Measurements from ENCODE around the gene AREG.

The AREG gene

DNA sequence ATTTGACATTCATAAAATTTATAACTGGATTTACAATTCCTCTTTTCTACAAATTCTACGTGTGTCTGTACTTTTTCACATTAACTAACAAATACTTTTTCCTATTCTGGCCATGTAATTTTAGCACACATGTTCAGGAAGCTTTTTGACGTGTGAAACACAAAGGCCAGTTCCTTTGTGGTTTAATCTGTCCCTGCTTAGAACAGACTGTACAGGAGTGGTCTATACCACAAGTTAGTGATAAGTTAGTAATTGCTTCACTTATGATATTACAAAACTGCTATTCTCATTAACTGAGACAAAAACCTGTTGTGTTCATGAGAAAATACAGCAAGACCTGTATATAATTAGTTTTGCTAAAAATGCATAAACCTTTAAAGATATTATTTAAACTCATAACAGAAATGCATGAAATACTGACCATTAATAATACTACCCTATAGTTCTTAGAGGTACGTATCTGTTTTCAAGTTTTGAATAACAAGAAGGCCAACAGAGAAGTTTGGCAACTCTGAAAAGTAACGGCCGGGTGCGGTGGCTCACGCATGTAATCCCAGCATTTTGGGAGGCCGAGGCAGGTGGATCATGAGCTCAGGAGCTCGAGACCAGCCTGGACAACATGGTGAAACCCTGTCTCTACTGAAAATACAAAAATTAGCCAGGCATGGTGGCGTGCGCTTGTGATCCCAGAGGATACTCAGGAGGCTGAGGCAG lies 13.7 kb upstream of the AREG start:
- DNase-seq (ENCODE audit: low read depth): no peak

DNA sequence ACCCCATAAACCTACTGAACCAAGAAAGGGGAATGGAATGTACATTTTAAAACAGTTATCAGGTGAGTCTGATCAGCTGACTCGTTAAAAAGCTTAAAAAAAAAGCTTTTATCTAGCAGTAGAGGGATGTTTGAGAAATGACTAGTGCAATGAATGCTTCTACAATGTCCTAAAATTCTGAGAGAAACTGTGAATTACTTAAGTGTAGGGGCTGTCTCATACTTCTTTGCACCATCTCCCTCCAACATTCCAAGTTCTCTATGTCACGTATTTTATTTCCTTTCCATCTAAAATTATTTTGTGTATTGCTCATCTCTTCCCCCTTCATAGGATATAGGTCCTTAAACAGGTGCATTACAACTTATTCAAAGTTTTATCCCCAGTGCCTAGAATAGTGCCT lies 11.9 kb upstream of the AREG start:
- no peak for DNase-seq (ENCODE audit: low read depth)

DNA sequence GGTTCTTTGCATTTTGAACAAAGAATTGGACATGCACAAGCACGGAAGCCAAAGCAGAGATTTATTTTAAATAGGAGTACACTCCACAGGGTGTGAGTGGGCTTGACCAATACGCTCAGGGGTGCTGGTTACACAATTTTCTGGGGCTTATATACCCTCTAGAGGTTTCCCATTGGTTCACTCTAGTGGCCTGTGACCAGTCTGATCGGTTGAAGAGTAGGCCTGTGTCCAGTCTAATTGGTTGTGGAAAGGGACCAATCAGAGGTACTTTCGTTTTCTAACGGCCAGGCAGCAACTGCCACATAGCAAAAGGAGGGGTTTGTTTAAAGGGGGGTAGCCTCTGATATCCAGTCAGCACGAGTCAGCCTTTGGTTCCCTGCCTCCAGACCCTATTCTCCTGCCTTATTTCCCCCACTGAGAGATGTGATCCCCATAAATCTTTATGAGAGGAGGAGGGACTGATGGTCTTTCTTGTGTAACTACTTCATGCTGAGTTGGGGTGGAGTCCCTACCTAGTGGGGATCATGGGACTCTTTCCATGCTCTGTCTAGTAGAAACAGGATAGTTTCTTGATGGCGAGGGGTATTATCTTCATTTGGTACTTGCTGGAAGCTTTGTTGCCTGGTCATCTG lies 11.3 kb upstream of the AREG start:
- no peak for DNase-seq (ENCODE audit: low read depth)

DNA sequence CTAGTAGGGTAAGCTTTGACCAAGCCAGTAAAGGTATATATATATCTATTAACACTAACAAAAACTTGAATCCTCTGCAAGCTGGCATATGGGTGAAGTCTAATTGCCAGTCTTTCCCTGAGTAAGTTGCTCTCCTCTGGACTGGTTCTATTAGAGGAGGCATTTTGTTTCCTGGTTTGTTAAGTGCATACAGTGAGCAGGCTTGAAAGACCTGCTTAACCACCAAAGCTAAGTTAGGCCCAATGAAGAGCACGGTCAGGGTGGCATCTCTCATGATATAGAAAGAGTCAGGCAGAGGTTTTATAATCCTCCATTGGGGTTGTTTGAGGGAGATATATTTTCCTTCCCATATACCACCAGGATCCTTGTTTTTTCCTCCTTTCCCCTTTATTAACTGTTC lies 9.6 kb upstream of the AREG start:
- no peak for DNase-seq (ENCODE audit: low read depth)

DNA sequence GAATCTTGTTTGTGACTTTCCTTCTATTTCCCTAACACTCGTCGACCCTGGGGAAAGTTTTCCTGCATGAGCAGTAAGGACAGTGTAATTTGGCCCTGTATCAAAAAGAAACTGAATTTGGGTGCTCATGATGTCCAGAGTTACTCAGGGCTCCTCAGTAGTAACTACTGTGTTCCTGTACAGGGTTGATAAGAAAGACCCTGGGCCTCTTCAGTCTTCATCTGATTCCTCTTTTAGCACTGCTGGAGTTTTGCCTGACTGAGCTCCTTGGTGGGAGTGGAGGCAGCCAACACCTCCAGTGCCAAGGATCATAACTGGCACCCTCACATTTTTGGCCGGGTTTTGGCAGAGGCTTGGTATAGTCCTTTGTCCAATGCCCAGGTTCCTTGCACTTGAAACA lies 7.1 kb upstream of the AREG start:
- DNase-seq (ENCODE audit: low read depth): no peak

DNA sequence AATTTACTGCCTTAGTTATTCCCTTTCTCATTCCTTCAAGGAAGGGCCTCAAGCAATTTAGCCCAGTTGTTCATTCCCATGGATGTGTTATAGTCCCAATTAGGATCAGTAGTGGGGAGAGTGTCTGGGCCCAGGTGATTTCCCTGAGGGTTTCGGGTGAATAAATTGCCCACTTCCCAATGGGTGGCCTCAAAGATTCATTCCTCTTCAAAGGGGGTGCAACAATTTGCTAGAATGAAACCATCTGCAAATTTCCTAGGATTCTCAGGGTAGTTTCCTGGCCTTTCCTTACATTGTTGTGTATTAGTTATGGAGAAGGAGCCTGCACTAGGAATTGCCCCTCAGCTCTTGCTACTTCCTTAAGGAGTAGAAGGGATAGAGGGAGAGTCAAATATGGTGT lies 6.3 kb upstream of the AREG start:
- no peak for DNase-seq (ENCODE audit: low read depth)

DNA sequence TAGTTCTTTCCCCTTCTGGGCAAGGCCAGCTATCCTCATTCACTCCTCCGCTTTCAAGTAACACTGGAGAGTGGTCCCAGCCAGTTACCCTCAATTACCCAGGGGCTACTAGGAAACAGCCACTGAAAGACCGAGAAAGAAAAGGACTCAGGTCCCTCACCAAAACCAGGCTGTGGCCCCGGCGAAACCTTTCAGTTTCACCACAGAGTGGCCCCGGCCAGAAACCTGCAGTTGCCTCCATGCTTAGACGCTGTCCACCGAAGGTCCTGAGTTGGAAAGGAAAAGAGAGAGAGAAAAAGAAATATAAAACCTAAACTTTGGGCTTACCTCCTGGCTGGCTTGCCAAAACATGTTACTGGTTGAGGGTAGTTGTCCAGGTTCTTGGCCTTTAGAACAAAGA lies 5.0 kb upstream of the AREG start:
- no peak for DNase-seq (ENCODE audit: low read depth)

DNA sequence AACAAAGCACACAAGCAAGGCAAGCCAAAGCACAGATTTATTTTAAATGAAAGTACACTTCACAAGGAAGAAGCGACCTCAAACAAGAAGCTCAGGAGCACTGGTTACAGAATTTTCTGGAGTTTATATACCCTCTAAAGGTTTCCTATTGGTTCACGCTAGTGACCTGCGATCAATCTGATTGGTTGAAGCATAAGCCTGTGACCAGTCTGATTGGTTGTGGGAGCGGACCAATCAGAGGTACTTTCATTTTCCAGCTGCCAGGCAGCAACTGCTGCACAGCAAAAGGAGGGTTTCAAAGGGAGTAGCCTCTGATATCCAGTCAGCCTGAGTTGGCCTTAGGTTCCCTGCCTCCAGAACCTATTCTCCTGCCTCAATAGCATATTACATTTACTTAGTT lies 4.6 kb upstream of the AREG start:
- DNase-seq (ENCODE audit: low read depth): no peak

DNA sequence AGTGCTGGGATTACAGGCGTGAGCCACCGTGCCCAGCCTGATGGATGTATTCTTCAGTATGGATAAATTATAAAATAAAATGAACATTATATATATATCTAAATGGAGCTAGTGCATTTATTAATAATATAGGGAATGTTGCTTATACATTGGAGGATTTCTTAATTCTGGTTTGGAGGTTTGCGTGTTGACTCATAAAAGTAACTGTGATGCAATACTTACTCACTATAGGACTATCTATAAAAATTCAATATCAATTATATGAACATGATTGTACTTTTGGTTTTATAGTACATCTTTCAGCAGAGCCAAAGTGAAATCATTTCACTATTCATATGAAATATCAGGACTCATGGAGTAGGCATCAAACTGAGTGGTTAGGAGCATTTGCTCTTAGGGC lies 3.2 kb upstream of the AREG start:
- no peak for DNase-seq (ENCODE audit: low read depth)

DNA sequence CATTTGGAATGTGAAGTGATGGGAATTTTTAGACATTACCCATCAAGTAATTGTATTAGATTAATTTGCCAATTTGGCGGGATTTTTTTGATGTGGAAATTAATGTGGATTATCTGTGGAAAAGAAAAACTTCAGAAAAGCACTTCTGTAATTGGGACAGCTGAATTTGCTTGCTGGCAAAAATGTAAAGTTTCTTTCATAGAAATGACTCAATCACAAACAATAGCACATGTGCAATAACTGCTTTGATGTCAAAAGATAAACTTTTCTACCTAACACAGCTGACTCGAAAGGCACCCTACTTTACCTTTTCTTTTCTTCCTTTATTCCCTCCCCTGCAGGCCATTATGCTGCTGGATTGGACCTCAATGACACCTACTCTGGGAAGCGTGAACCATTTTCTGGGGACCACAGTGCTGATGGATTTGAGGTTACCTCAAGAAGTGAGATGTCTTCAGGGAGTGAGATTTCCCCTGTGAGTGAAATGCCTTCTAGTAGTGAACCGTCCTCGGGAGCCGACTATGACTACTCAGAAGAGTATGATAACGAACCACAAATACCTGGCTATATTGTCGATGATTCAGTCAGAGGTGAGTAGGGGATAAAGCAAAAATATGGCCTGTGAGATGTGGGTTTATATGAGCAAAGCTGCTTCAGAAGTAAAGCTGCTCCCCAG lies 1.4 kb downstream of the AREG start:
- no peak for DNase-seq (ENCODE audit: low read depth)

DNA sequence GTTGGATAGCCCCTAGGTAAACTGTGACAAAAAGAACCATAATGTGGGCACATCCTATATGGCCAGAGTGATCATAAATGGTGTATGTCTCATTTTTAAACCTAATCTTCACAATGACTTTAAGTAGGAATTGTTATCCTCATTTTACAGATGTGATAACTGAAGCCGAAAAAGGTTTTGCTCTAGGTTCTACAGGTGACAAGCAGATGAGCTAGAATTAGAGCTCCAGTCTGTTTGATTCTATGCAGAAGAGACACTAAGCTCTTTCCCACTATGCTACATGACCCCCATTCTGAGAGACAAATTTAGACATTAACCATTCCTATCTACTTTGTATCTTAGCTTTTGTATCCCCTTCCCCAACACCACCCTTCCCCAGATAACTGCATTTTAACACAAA lies 2.0 kb downstream of the AREG start:
- DNase-seq (ENCODE audit: low read depth): no peak

DNA sequence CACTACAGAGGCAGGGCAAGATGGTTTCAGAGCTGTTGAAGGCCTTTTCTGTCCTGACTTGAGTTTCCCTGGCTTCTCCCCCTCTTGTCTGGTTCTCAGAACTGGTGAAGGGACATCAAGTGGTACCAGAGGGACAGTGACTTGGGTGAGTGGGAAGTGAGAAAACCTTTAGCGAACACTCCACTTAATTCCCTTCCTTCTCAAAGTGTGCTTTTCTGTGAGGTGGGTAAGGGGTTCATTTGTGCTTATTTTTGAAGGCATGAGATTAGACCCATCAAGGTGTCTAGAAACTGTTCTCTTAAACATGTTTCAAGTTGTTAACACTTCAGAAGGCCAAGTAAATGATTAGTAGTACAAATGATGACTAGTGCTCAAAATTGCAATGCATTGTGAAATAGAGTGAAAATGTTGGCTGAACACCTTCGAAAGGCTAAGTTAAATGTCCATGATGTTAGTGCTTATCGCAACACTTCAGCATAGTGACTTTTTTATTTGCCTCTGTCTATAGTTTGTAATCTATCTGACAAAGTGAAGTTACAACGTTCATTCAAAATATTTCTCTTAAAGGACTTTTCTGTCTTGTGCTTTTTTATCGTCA lies 2.8 kb downstream of the AREG start:
- DNase-seq (ENCODE audit: low read depth): no peak

DNA sequence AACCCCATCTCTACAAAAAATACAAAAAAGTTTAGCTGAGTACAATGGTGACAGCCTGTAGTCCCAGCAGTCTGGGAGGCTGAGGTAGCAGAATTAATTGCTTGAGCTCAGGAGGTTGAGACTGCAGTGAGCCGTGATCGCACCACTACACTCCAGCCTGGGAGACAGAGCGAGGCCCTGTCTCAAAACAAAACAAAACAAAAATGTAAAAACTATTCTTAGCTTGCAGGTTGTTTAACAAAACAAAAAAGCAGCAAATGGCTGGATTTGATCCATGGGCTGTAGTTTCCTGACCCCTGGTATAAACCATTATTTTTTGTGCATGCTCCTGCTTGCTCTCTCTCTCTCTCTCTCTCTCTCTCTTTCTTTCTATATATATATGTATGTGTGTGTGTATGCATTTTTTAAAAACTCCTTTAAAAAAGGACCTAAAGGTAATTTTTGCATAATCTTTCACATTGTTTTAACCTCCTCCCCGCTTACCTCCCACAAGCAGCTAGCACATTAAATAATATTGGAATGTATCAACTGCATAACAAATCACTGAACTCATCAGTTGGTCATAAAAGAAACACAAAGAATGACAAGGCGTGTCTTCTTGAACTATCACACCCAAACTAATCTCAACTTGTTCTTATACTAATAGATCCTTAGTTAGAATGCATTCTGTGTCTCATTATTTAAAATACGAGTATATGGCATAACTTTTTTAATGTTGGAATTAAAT lies 4.8 kb downstream of the AREG start:
- DNase-seq (ENCODE audit: low read depth): no peak

DNA sequence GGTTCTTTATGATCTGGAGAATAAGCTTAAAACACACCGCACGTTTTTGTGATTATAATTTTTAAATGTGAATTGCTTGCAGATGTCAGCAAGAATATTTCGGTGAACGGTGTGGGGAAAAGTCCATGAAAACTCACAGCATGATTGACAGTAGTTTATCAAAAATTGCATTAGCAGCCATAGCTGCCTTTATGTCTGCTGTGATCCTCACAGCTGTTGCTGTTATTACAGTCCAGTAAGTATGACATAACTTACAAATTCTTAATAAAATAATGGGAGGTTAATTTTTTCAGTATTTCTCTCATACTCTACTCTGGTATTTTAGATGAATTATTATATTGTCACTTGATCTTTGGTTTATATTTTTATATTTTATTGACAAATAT lies 5.4 kb downstream of the AREG start:
- no peak for DNase-seq (ENCODE audit: low read depth)

DNA sequence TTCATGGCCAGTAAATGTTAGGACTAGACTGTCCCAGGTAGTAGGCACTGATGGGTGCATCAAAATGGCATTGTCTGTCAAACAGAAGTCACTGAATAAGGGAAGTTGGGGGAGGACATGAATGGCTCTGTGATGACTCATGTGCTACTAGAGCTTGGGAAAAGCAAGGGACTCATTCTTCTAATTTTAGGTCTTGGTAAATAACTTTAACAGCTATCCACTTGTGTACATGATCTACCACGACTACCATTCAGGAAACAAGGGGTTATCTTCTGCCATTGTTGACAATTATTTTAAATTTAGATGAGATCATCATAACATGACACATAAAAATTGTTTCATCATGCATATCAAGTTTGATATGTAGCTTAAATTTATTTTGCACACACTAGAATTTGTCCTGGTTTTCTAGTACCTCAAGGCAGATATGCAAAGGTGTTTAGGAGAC lies 6.3 kb downstream of the AREG start:
- peak; percentile 34 for DNase-seq (ENCODE audit: low read depth)

DNA sequence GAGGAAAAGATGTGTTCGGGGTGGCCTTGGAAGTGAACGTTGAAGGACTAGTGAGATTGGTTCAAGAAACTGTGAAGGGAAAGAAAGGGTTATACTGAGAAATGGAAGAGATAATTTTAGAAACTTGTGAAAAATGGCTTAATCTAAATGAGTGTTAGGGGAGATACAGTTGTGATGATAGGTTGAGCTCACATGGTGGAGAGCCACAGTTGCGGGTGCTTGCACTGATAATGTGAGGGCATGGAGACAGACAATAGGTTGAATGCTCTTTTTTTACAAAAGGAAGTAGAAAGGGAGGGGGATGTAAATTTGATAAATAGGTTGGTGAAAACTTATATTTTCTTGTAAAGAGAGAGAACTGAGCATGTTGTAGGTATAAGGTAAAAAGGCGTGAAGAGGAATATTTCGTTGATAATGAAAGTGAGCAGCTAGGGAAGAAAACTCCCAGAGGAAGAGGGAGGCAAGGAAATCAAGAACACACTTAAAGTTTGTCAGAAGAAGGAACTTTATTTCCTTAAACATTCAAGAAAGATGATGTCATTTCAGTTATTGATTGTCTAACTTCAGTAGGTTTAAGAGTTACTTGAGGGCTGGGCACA lies 8.2 kb downstream of the AREG start:
- no peak for DNase-seq (ENCODE audit: low read depth)

DNA sequence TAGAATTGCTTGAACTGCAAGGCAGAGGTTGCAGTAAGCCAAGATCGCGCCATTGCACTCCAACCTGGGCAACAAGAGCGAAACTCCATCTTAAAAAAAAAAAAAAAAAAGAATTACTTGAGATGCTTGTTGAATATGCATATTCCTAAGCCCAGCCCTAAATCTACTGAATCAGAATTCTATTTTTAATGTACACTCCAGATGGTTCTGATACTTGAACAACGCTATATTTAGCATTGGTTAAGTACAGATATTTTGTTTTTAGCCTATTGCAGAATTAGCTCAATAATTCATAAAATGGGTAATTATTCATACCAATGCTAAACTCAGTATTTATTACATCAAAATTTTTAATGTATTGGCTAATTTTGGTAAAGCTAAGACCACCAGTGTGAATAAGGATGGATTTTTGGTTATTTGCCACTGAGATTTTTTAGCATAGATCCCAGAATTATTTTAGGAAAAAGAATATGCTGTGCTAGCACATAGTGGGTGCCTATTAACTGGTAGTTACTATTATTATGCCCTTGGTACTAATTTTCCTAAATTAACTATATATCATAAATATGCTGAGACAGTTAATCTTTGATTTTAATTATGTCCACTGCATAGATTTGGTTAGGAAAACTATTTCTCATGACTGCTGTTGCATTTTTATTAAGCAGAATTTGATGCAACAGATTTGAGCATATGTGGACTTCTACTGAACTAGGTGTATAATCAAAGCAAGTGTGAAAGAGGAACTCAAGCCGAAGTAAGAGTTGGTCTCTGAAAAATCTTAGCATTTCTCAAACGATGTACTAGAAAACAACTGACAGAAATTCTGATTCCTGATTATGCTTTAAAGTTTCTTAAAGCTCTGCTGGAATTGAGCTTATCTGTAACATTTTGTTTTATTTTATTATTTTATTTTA lies 9.2 kb downstream of the AREG start:
- no peak for DNase-seq (ENCODE audit: low read depth)

DNA sequence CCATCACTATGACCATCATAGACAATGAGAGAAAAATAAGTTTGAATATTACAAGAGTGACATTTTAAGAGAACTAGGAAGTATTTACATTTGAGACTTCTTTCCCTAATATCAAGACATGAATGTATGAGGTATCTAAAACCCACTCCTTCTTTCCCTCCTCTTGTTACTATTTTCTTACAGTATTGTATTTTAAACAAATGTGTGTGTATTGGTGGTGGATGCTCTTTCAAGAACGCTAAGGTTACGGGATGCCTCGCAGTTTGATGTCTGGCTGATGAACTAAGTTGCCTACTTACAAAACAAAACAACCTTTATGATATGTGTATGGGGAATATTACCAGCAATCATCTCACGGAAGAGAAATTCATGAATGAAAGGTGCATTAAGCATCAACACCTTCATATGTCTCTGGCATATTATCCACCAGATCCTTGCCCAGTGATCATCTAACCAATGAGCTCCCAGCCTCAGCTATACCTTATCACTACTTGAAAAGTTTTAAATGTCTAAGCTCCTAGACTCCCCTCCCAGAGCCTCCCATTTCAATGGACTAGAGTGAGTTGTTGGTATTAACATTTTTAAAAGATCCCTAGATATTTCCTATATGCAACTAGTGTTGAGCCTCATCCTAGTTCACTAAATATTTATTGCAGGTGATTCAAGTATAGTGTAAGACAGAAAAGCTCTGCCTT lies 10.6 kb downstream of the AREG start:
- no peak for DNase-seq (ENCODE audit: low read depth)

DNA sequence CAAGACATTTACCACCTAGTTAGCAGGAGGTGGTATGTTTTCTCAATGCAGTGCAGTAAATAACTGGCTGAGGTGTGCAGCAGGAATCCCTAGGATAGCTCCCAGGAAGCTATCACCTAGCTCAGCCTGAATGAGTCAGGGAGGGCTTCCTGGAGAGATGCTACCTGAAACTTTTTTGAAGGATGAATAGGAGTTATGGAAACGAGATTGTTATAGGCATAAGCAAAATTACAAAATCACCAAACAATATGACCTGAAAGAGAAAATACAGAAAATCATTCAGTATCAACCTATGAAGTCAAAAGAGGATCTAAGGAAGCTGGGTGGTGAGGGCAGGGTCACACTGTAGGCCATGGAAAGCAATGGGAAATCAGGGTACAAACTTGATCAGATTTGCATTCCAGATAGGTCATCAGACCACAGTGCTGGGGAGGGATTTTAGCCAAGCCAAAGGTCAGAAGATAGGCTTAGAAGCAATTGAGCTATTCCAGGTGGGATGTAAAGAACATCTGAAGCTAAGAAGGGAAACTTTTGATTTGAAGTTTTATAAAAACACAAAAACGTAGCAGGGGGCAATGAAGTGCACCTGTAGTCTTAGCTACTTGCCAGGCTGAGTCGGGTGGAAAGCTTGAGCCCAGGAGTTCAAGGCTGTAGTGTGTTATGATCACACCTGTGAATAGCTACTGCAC lies 11.3 kb downstream of the AREG start:
- DNase-seq (ENCODE audit: low read depth): no peak

Measured in stromal cell of bone marrow (primary cell).